Right ventricle myocardium inferior (tissue), 1 donor: Measurements from ENCODE around the gene ENOSF1. TPM values are rescaled to one million over a fixed set of nuclear protein-coding genes. Genes with fewer than 3 reads are reported as not detected.
"Not testable (repeated sequence)": the region's sequence is repeated elsewhere in the genome, so short reads cannot be mapped to it uniquely, and the experiment has no call there.

Experiments used
- ATAC-seq: fragments of 200-7000 bp; cut with Tn5 transposase; one replicate; pipeline ENCODE4 v1.9.1; 2020; ENCODE audit warnings: mild to moderate bottlenecking, moderate library complexity
- DNase-seq: peaks from one replicate; pipeline ENCODE4 v3.0.0; 2021; ENCODE audit errors: missing footprints
- intact Hi-C: fragments of 100-400 bp; cut with DNase I; formaldehyde crosslinking; loops from one replicate; pipeline ENCODE4 v1.11.0; 2022
- long read RNA-seq: library from polyadenylated mRNA; unstranded; transcript quantifications from one replicate; pipeline ENCODE4 v2.0.0, GENCODE V29; 2021
- total RNA-seq: library from RNA; stranded (reverse); fragmentation: NEBNext Ultra II Directional; extraction: Animal tissue kit (Norgen Biotek cat#: 25700); gene quantifications from one replicate; pipeline ENCODE4 v1.2.1, GENCODE V29; 2021
- donor health status: DM: no; HTN: yes; CAD: no; lungs with severe emphysema.

The ENOSF1 gene
- 25.3 TPM for total RNA-seq
- long read RNA-seq, partial matches to known transcripts = 1 of 12 reads
- long read RNA-seq, other reads (novel, unspliced or antisense) = 8 of 12 reads

DNA sequence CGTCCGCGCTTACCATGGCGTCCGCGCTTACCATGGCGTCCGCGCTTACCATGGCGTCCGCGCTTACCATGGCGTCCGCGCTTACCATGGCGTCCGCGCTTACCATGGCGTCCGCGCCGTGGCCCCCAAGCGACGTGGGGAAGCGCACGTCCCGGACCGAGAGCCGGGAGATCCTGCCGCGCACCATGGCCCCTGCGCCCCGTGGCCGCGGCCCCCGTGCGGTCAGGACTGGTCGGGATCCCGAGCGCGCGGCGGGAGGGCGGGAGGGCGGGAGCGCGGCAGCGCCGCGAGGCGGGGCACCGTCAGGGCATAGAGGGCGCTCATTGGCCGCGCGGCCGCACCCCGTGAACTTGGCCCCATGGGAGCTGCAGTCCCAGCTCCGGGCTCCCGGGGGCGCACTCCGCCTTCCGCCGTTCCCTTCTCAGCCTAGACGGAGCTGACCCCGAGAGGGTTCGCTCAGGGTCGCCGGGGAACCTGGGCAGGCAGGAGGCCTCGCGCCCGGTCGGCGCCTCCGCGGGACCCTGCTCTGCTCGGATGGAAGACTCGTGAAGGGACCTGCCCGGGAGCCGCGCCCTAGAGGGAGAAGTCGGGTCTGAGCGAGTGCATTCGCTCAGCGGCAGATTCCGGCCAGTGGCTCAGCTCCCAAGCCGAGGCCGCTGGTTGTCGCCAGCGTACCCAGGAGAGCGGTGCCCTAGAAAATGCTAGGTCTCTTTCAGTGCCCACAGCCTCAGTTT, at the start of gene ENOSF1:
TSS of gene ENOSF1 (minus strand) at position 230 of the 734 bp plus-strand sequence. CDS start at position 187, 43 bp downstream.
- peak; percentile 88 for DNase-seq
- ATAC-seq = peak; percentile 91
- intact Hi-C loops = loop anchor here (10.0 kb wide), 1 partner anchor 88 kb away; no protein-coding TSS in a partner anchor

GRCh38 chr18:759864-760263, 47.4 kb upstream of the ENOSF1 start:
- not testable (repeated sequence) for ATAC-seq

GRCh38 chr18:755506-755905, 43.1 kb upstream of the ENOSF1 start:
- intact Hi-C loops = no loop called here
- no peak for DNase-seq
- ATAC-seq = no peak

More at GRCh38 chr18:759864-760263, 47.4 kb upstream of the ENOSF1 start:
- DNase-seq, intact Hi-C loops: not testable (repeated sequence)

GRCh38 chr18:754656-755055, 42.2 kb upstream of the ENOSF1 start:
- no peak for ATAC-seq
- intact Hi-C loops = no loop called here
- no peak for DNase-seq

DNA sequence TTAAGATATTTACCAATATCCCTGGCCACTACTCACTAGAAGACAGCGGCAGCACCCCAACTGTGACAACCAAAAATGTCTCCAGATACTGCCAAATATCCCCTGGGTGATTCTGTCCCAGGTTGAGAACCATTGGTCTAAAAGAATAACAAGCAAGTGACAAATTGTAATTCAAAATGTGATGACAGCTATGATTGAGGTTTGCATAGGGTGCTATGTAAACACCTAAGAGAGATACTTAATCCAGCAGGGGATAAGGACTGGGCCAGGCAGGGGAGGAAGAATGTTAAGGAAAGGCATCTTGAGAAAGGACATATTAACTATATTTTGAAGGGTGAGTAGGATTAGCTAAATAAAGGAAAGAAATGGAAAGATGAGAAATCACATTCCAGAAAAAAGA, 38.0 kb upstream of the ENOSF1 start:
- ATAC-seq = no peak
- no peak for DNase-seq
- intact Hi-C loops = no loop called here

DNA sequence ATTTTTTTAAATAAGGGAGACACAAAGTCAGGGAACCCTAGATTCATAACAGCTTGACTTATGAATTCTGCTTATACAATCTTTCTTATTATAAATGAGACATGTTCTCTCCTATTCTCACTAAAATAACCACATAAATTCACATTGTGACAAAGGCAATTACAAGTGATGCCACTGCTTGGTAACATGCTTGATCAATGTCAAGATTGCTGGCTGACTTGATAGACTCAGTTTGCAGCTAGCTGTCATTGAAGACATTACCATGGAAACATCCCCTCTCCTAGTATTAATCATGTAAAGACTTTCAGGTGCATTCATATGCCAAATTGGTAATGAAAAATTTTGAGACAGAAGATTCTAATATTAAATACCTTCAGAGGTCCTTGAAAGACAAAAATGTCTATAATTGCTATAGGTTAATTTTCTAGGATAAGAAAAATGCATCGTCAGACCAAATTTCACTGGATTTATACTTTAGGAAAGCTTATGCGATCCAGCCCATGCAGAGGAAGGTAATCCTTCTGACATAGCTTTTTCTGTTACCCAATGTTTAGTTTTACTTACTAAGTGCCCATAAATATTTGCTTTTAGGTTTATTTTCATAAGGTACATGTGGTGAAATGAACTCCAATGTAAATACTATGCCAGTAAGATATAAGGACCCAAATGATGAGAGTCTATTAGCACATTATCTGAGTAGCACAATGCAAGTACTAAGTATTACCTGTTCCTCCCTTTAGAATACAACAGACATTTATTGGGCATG, 32.6 kb upstream of the ENOSF1 start:
- intact Hi-C loops = loop anchor here (5.0 kb wide), 1 partner anchor 123 kb away; no protein-coding TSS in a partner anchor
- no peak for DNase-seq
- ATAC-seq = no peak

- DNase-seq = no peak
- ATAC-seq = peak; percentile 34
- intact Hi-C loops = loop anchor here (1.0 to 5.0 kb wide), 2 partner anchors 89 to 120 kb away; no protein-coding TSS in a partner anchor
Measured at GRCh38 chr18:741931-742512, 29.6 kb upstream of the ENOSF1 start.

- ATAC-seq (no peak), DNase-seq (no peak)
- intact Hi-C loops = no loop called here
Measured at GRCh38 chr18:732371-732770, 19.9 kb upstream of the ENOSF1 start.

DNA sequence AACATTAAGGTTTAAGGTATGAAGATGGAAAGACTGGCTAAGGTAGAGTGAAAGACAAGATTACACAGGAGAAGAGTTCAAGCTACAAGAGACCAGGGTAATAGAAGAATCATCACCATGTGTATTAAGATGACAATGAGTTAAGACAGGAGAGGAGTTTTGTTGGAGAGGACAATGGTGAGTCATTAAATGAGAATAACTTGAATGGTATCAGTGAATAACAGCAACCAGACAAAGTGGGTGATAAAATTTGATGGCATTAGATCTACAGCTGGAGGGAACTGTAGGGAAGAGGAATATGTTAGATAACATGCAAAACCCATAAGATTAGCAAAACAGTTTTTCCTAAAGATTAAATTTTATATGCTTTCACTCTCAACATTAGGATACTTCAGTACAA, 18.8 kb upstream of the ENOSF1 start:
- intact Hi-C loops = no loop called here
- DNase-seq (no peak), ATAC-seq (no peak)

- intact Hi-C loops = no loop called here
- ATAC-seq = no peak
Measured at GRCh38 chr18:730692-731091, 18.3 kb upstream of the ENOSF1 start.

DNA sequence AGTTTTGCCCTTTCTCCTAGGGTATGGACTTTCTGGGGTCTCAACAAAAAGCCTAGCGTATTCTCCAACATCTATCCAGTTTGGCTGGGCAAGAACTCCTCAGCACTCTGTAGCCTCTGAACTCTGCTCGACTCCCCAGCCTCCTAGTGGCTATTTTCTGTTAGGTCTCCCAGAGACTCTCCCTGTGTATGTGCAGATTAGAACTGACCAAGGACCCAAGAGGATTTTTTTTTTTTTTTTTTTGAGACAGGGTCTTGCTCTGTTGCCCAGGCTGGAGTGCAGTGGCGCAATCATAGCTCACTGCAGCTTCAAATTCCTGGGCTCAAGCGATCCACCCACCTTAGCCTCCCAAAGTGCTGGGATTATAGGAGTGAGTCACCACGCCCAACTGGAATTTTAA, 17.7 kb upstream of the ENOSF1 start:
- intact Hi-C loops, ATAC-seq, DNase-seq: not testable (repeated sequence)

More at GRCh38 chr18:730692-731091, 18.3 kb upstream of the ENOSF1 start:
- no peak for DNase-seq

DNA sequence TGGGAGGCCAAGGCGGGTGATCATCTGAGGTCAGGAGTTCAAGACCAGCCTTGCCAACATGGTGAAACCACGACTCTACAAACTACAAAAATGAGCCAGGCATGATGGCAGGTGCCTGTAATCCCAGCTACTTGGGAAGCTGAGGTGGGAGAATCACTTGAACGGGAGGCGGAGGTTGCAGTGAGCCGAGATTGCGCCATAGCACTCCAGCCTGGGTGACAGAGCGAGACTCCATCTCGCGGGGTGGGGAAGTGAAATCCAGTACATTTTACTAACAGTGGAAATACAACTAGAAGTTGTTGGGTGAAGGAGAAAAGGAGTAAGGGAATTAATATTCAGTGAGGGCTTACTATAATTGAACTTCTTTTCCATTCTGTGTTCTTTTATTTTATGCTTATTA, 13.2 kb upstream of the ENOSF1 start:
- intact Hi-C loops = no loop called here
- ATAC-seq = no peak
- DNase-seq = no peak

DNA sequence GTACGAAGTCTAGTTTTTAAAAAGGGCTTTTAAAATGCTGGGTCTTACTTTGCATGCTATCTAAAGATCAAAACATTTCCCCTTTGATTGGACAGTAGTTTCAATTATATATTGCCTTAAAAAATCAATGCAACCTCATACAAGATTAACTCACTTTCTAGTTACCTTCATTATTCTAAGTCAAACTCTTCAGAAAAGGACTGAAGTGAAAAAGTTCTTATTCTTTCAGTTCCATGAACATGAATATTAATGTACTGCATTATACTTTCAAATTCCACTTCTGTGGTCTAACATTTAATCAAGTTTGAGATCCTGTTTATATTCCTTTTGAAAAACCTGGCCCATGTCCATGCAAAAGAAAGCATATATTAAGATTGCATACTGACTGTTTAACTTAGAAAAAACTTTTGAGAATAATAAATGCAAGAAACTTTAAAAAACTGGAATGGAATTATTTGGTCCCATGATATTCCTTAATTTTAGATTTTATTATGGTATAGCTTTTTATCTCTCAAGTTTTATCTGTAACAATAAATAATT, 11.2 kb upstream of the ENOSF1 start:
- intact Hi-C loops = no loop called here
- DNase-seq = no peak
- no peak for ATAC-seq

- ATAC-seq (no peak), DNase-seq (no peak)
- intact Hi-C loops = loop anchor here (10.0 kb wide), 1 partner anchor 92 kb away; no protein-coding TSS in a partner anchor
Measured at GRCh38 chr18:717003-717402, 4.6 kb upstream of the ENOSF1 start.

DNA sequence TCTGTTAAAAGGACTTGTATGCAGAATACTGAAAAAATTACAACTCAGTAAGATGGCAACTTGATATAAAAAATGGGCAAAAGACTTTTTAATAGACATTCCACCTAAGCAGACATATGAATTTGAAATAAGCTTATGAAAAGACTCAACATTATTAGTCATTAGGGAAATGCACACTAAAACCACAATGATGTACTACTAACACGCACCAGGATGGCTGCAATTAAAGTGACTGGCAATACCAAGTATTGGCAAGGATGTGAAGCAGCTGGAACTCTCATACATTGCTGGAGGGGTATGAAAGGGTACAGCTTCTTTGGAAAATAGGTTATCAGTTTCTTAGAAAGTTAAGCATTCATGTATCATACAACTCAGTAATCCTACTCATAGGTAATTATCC, 3.2 kb upstream of the ENOSF1 start:
- DNase-seq (no peak), ATAC-seq (no peak)
- intact Hi-C loops = loop anchor here (10.0 kb wide), 1 partner anchor 91 kb away; no protein-coding TSS in a partner anchor

- DNase-seq (no peak), ATAC-seq (no peak)
- intact Hi-C loops = loop anchor here (10.0 kb wide), 1 partner anchor 88 kb away; no protein-coding TSS in a partner anchor
Measured at GRCh38 chr18:713135-713490, 683 bp upstream of the ENOSF1 start.

DNA sequence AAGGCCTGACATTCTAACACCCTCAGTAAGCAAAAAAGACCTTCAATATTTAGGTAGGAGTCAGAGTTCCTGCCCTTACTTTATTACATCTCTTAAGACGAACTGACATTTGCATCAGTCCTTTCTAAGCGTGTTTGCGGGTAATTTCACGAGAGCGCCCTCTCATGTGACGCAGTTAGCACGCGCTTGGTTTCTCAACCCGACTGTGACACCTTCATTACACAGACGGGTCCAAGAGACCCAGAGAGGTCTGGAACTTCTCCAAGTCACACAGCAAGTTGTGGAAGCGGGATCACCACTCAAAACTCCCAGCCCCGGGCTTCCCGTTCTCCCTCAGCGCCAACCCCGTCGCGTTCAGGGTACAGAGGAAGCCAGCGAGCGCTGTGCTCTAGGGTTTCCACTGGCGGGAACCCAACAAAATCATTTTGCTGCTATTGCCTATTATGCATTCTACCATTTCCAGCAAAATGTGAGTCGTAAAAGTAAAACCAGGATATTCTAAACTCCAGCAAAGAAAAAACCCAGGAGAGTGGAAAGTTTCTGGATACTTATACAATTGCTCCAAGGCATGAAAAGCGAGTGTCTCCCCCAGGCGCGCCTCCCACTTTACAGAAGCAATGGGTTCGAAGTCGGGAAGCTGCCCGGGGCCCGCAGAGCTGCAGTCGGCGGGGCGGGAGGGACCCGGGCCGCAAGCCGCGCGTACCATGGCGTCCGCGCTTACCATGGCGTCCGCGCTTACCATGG, 601 bp downstream of the ENOSF1 start:
- intact Hi-C loops = loop anchor here (10.0 kb wide), 1 partner anchor 87 kb away; no protein-coding TSS in a partner anchor
- ATAC-seq = peak; percentile 56
- DNase-seq = peak; percentile 70

DNA sequence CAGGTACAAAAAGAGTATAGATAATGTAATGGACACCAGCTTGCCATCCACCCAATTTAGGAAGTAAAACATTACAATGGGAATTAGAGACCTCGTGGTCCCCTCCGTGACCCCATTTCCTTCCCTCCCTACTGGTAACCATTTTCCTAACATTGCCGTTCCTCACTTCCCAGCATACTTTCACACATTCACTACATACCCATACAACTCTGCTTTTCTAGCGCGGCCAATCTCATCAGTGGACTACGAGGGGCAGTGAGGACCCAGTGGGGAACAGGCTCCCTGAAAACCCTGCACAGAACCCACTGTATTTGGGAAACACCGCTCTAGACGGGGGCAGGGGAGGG, 1.1 kb downstream of the ENOSF1 start:
- intact Hi-C loops = loop anchor here (10.0 kb wide), 1 partner anchor 86 kb away; no protein-coding TSS in a partner anchor
- DNase-seq (no peak), ATAC-seq (peak; percentile 5)
